Stimulated activated CD4-positive, alpha-beta T cell treated with anti-CD3 and anti-CD28 coated beads, Interleukin-15, amount 100 ng/mL, for 48 hours (primary cell): ENCODE measurements around the gene KCNK1.
"Not testable (repeated sequence)": the region's sequence is repeated elsewhere in the genome, so short reads cannot be mapped to it uniquely, and the experiment has no call there.

Experiments used
- DNase-seq, 2 donors: peaks; one replicate each; pipeline ENCODE4 v3.0.0-alpha.2; 2020; ENCODE audit warnings: low read depth in 2 of 2

Gene KCNK1

GRCh38 chr1:233607252-233608119 is 6.4 kb upstream of the KCNK1 start:
- DNase-seq = no peak

DNA sequence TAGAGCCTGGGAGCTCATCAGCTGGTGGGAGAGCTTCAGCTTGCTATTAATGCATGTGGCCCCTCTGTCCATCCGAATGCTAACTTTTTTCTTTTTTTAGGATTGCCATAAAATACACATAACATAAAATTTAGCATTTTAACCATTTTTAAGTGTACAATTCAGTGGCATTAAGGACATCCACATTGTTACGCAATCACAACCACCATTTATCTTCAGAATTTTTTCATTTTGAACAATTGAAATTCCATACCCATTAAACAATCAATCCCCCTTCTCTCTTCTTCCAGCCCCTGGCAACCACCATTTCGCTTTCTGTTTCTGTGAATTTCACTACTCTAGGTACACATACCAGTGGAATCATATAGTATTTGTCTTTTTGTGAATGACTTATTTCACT is 4.9 kb upstream of the KCNK1 start:
- no peak for DNase-seq

DNA sequence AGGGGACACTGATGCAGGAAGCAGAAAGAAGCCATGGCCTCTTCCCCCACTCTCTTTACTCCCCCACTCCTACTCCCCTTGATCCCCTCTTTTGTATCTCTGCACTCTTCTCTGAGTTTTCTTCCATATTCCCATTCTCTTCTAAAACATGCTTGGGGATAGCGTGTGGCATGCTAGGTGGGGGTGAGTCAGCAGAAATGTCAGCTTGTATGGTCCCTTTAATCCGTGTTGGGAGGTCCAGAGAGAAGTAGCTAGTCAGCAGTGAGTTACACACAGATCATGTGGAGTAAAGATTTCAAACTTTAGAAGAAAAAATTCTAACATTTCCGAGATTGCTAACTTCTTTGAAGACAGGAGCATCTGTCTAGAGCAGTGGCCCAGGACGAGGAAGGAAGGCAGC is 4.0 kb upstream of the KCNK1 start:
- DNase-seq = no peak

- DNase-seq = no peak
Measured at GRCh38 chr1:233610628-233611027, 3.3 kb upstream of the KCNK1 start.

DNA sequence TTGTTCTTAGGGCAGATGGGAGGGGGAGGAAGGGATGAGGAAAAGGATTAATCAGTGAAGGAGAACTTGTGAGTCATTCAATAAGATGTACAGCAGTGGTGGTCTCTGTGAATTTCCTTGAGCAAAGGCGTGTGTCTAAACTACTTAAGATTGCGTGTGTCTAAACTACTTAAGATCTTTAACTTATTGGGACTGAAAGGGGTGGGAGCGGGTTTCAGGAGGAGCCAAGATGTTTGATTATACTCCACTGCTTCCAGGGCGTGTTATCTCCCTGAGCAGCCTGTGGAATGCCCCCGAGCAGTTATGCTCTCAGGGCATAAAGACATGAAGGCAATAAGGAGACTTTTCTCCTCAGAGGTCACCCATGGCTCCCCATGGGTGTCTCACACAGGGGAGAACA is 2.5 kb upstream of the KCNK1 start:
- DNase-seq = not testable (repeated sequence)

GRCh38 chr1:233614173-233614742 is 352 bp downstream of the KCNK1 start:
- DNase-seq = no peak

DNA sequence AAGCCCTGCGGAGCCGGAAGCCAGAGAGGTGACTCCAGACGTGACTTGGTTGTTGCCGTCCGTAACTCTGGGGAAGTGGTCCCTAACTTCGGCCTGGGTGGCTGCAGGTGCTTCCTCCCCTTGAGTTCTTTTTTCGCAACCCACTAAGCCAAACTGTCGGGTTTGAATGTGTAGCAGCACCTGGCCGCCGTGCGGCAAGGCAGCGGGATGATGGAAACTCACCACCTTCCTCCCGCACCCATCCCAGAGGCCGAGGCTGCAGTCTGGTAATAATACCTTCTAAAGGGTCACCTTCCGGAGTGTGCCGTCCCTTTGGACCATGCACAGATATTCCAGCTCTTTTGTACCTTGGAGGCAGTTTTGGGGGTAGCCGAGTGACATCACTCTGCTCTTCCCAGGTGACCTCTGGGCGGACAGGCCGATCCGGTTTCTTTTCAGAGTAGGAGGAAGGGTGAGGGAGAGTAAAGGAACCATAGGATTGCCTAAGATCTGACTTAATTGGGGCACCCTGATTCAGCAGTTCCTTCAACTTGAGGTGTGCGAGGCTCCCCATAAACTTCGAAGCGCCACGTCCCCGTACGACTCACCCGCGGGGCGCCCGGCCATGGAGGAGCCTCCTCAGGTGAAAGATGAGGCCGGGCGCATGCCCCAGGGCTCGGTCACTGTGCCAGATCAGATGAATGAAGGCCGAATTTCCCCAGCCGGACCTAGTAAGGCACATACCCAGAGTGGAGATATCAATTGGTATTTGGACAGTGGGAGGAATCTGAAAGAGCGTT is 1.0 kb downstream of the KCNK1 start:
- no peak for DNase-seq

DNA sequence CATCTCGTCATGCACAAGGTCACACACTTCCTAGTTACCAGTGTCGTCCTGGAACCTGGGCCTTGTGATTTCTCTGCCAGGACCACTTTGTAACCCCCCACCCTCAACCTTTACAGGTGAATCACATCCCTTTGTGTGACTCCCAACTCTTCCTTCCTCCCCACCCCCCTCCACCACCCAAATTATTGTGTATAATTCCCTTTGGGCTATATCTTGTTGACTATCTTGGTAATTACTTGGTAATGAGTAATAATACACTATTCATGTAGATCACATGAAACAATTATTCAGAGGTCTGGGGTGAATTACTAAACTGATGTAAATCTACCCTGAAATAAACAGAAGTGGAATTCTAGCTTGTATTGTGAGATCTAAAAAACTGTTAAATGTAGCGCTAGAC is 1.7 kb downstream of the KCNK1 start:
- no peak for DNase-seq

GRCh38 chr1:233617025-233617424 is 3.1 kb downstream of the KCNK1 start:
- DNase-seq = no peak

GRCh38 chr1:233619414-233619813 is 5.5 kb downstream of the KCNK1 start:
- DNase-seq = not testable (repeated sequence)

DNA sequence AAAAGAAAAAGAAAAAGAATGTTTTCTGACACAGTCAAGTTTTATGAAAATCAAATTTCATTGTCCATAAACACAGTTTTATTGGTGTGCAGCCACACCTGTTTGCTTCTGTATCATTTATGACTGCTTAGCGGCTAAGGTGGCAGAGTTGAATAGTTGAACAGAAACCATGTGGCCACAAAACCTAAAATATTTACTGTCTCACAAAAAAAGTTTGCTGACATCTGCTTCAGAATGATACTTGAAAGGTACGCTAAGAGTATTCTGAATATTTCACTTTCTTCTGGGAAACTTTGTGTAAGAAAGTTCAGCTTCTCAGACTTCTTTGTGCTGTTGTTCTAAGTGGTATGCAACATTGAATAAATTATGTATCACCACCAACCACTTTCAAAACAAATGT is 6.2 kb downstream of the KCNK1 start:
- no peak for DNase-seq

DNA sequence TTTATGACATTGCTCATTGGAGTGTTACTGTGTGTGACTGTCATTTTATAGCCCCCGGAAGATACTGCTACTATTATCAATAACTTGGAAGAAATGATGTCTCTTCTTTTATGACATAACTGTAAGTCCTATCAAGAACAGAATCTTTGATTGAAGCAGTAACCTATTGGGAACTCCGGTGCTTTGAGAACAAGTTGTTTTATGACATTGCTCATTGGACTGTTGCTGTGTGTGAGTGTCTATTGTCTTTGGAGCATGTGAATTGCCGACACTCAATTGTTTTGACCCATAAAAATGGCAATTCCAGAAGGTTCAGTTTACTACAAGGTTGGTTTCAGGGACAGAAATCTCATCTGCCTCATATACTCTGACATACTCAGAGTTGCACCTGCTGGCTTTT is 8.0 kb downstream of the KCNK1 start:
- DNase-seq = no peak

- DNase-seq = no peak
Measured at GRCh38 chr1:233624289-233624688, 10.4 kb downstream of the KCNK1 start.

DNA sequence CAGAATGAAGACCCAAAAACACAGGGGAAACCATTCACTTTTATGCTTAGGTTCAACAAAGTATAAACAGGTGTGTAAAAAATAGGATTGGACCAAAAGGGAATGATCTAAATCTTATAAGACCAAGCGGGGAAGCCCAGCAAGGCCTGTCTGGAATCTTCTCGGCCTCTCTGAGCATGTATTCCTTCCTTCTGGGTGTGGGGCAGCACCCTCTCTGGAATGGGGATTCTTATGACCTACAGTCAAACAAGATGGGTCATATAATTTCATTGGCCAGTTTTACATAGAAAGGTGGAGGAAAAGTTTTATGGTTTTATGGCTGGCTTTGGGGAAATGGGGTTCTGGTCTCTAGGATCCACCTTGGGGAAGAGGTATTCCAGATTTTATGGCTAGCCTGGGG is 11.2 kb downstream of the KCNK1 start:
- DNase-seq = no peak

GRCh38 chr1:233625510-233625981 is 11.6 kb downstream of the KCNK1 start:
- no peak for DNase-seq

- DNase-seq = peak; percentile 14 to 35
Measured at GRCh38 chr1:233627376-233627775, 13.5 kb downstream of the KCNK1 start.

GRCh38 chr1:233627823-233628222 is 13.9 kb downstream of the KCNK1 start:
- DNase-seq = no peak

DNA sequence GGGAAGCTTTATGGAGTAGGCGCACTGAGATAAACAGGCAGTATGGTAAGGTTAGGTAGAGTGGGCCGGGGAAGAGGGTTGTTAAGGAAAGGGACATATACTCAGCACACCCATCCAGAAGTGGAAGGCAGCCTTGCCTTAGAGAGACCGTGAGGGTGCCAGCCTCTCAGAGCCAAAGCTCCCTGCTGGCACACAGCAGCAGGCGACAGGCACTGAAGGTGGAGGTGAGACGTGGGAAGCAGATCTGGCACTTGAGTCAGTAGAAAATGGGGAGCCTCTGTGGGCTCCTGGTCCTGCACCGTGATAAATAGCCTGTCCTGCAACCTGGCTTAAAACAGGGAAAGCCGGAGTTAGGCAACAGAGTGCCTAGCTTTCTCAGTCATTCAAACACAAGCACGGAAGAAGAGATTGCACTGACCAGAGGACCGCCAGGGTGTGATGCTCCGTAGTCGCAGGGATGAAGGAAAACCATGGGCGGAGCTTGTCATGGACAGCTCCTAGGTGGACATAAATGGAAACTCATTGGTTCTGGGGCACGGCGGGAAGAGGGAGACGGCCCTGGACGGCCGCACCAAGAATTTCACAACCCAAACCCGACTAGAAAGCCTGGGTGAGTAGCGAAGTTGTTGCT is 15.5 kb downstream of the KCNK1 start:
- DNase-seq = no peak

GRCh38 chr1:233631810-233632405 is 18.0 kb downstream of the KCNK1 start:
- DNase-seq = no peak

GRCh38 chr1:233632436-233632835 is 18.5 kb downstream of the KCNK1 start:
- DNase-seq = no peak

GRCh38 chr1:233635765-233636502 is 22.0 kb downstream of the KCNK1 start:
- DNase-seq = no peak
